AG04450 (cell line): ENCODE data around the gene SND1. TPM values are rescaled to one million over a fixed set of nuclear protein-coding genes. Genes with fewer than 3 reads are reported as not detected.

ENCODE experiments used
- CTCF ChIA-PET: fragments of 300-600, 350-600 bp; formaldehyde crosslinking; extraction: SDS; loops from one replicate; lab custom pipeline; 2022; ENCODE audit warnings: antibody characterized with exemption, inconsistent platforms; lab: Charles Lee
- POLR2A ChIA-PET: fragments of 350-600 bp; formaldehyde crosslinking; extraction: SDS; loops from one replicate; lab custom pipeline; 2021; ENCODE audit warnings: antibody characterized with exemption, inconsistent platforms; lab: Yijun Ruan, JAX
- DNase-seq: peaks from one replicate; pipeline ENCODE4 v3.0.0-alpha.2; 2011; ENCODE audit warnings: low read depth, low spot score
- H3K27ac ChIP-seq: one replicate; pipeline ENCODE4 v1.5.1; 2012; ENCODE audit warnings: low read depth, low read length, control low read depth
- H3K27me3 ChIP-seq: one replicate; pipeline ENCODE4 v1.6.0; 2012; ENCODE audit warnings: low read length; ENCODE audit not compliant: control insufficient read depth, insufficient read depth
- H3K4me3 ChIP-seq: 2 replicates; pipeline ENCODE4 v1.5.1; 2011; ENCODE audit warnings: mild to moderate bottlenecking, low read depth, low read length, control low read depth
- H3K9me3 ChIP-seq: 2 replicates; pipeline ENCODE4 v1.5.1; 2012; ENCODE audit warnings: low read length; ENCODE audit not compliant: control insufficient read depth, insufficient read depth
- polyA plus RNA-seq: library from polyadenylated mRNA; depleted of rRNA; stranded (reverse); fragments of >200 nt; gene quantifications from 2 replicates; pipeline ENCODE4 v1.2.3, GENCODE V29; 2011
- TF ChIP-seq, protein P1 (sequence below): IDR thresholded peaks from 2 replicates; pipeline ENCODE4 v1.5.1; 2011; ENCODE audit warnings: low read depth, low read length, control low read depth, inconsistent platforms

The SND1 gene
- polyA plus RNA-seq, 1 experiment = 247 TPM

DNA sequence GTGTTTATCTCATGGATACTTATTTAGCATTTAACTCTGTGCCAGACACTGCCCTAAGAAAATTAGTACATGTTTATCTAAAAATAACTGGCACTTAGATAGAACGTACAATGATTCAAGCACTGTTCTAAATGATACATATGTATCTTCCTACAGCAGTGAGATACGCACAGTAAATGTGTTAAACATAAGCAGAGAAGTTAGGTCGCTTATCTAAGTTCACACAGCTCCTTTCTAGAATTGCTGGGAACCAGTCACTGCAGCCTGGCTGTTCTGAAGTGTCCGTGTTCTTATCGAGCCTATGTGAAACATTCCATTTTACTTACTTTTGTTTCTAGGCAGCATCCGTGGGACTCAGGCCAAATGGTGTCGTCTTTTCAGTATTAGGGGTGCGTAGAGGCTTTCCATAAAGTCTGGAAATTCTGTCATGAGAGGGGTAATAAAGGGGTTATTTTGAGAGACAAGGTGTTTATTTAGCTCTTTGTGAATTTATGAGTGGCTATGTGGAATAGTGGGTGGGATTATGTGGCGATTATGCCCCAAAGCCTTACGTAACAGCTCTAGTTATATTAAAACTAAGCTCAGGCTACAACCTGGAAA is 186.9 kb downstream of the SND1 start:
- peaks cover 6% of the 10 kb centered on the region; the same call in 1 of the 2 replicates for H3K9me3 ChIP-seq
- H3K27me3 ChIP-seq = no peaks in the 10 kb centered on the region
- POLR2A ChIA-PET = interaction anchor here (0.7 kb wide), 1 partner anchor 253 kb away, joined by 3 read pairs; no protein-coding TSS in a partner anchor
- no peak for DNase-seq
- no peak overlapping the region for H3K4me3 ChIP-seq
- CTCF ChIA-PET = no interaction called here
- no peak overlapping the region for H3K27ac ChIP-seq
- TF ChIP-seq, protein P1, sequence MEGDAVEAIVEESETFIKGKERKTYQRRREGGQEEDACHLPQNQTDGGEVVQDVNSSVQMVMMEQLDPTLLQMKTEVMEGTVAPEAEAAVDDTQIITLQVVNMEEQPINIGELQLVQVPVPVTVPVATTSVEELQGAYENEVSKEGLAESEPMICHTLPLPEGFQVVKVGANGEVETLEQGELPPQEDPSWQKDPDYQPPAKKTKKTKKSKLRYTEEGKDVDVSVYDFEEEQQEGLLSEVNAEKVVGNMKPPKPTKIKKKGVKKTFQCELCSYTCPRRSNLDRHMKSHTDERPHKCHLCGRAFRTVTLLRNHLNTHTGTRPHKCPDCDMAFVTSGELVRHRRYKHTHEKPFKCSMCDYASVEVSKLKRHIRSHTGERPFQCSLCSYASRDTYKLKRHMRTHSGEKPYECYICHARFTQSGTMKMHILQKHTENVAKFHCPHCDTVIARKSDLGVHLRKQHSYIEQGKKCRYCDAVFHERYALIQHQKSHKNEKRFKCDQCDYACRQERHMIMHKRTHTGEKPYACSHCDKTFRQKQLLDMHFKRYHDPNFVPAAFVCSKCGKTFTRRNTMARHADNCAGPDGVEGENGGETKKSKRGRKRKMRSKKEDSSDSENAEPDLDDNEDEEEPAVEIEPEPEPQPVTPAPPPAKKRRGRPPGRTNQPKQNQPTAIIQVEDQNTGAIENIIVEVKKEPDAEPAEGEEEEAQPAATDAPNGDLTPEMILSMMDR = no peak

DNA sequence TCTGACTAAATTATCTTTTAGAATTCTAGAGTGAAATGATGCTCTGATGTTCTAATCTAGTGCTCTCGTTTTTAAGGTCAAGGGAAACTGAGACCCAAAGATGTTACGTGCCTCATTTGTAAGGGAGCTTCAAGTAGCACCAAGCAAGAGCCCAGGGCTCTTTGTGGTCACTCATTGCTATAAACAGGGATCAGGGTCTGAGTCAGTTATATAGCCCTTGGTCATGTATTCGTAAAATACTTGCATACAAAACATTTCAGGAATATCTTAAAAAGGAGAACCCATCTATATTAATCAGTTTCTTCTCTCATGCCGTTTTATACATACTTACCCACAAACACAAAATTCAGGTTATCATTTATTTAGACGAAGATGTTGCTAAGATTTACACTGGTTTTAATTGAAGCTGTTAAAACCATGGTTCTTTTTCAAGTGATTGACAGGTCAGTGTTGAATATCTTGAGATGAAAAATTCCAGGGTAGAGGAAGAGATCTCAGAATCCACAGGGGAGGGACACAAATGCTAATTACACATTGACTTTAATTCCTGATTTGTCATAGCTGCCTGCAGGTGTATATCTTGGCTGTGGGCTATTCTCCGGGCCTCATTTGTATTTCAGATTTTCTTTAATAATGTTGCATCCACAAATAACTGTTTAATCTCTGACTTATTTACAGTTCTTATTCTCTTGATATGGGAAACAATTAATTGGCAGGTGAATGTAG is 188.4 kb downstream of the SND1 start:
- no peak for DNase-seq
- CTCF ChIA-PET = no interaction called here

DNA sequence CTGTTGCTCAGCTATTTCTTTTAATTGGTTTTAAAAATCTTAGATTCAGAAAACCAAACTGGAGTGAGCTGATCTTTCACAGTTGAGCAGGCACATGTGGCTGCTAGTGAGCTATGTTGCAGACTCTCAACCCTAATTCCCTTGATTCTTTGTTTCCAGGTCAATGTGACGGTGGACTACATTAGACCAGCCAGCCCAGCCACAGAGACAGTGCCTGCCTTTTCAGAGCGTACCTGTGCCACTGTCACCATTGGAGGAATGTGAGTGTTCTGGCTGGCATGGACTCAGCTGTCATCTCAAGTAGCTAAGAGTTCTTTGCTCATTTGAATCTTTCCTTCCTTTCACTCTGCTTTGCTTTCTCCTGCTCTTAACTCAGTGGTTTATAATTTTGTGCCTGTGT is 192.2 kb downstream of the SND1 start:
- H3K9me3 ChIP-seq = no peaks in the 10 kb centered on the region
- TF ChIP-seq, protein P1 = no peak
- ChIA-PET POLR2A (no interaction called here), CTCF (interaction anchor here (2.9 kb wide), 1 partner anchor 136 kb away, joined by 6 read pairs; no protein-coding TSS in a partner anchor)
- no peak overlapping the region for H3K4me3 ChIP-seq
- no peak for DNase-seq
- no peaks in the 10 kb centered on the region for H3K27me3 ChIP-seq
- no peak overlapping the region for H3K27ac ChIP-seq

More for the DNA sequence above, 188.4 kb downstream of the SND1 start:
- no peak overlapping the region for H3K27ac ChIP-seq
- peaks cover 6% of the 10 kb centered on the region; the same call in 1 of the 2 replicates for H3K9me3 ChIP-seq
- POLR2A ChIA-PET = no interaction called here
- H3K27me3 ChIP-seq = no peaks in the 10 kb centered on the region
- TF ChIP-seq, protein P1 = no peak
- no peak overlapping the region for H3K4me3 ChIP-seq

DNA sequence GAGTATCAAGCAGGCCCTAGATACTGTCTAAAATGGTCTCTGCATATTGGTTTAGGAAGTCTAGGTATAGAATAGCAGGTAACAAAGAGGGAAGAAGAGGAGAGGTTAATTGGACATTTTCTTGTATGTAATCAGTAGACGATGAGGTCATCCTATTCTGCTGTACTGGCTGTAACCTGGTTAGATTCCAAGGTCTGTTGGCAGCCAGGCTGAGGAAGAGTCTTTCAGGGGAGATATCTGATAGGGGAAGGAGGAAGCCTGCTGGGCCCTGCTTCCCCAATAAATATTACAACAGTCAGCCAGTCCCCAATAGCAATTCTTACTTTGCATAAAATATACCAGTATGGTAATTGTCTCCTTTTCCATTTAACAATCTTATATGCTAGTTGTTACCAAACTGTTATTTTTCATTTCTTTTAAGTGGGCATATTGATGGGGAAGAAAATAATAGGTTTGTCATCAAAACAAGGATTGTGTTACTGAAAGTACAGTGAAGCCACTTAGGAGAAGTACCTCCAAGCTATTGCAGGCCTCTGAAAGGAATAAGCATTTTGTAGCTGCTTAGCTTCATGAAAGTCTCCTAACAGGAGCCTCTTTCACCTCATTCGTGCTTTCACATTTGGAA is 192.8 kb downstream of the SND1 start:
- Histone ChIP-seq H3K27ac (no peak overlapping the region), H3K9me3 (no peaks in the 10 kb centered on the region), H3K27me3 (no peaks in the 10 kb centered on the region), H3K4me3 (no peak overlapping the region)
- ChIA-PET CTCF (interaction anchor here (2.9 kb wide), 1 partner anchor 136 kb away, joined by 6 read pairs; no protein-coding TSS in a partner anchor), POLR2A (no interaction called here)
- TF ChIP-seq, protein P1 = no peak
- no peak for DNase-seq
